H1 (cell line): Measurements from ENCODE around the gene TTC32. TPM values are rescaled to one million over a fixed set of nuclear protein-coding genes. Genes with fewer than 3 reads are reported as not detected.

Experiments used
- BCL11A ChIP-seq, 2 experiments: IDR thresholded peaks; one replicate each; pipeline ENCODE4 v1.6.1; 2011; ENCODE audit warnings: low read depth in 2 of 2, low read length in 2 of 2, mild to moderate bottlenecking in 2 of 2
- CHD2 ChIP-seq: IDR thresholded peaks from 2 replicates; pipeline ENCODE4 v1.6.1; 2012; ENCODE audit warnings: low read length, improper control_type of control experiment
- GTF2F1 ChIP-seq: IDR thresholded peaks from 2 replicates; pipeline ENCODE4 v1.6.1; 2012; ENCODE audit warnings: low read depth, low read length, improper control_type of control experiment, borderline replicate concordance
- HDAC6 ChIP-seq: IDR thresholded peaks from one replicate; pipeline ENCODE4 v1.7.1; 2012; ENCODE audit warnings: low read depth, mild to moderate bottlenecking, inconsistent platforms, low read length, moderate library complexity
- MAFK ChIP-seq: IDR thresholded peaks from 2 replicates; pipeline ENCODE4 v1.6.1; 2012; ENCODE audit warnings: low read depth, mild to moderate bottlenecking, improper control_type of control experiment, low read length
- TCF12 ChIP-seq: IDR thresholded peaks from 2 replicates; pipeline ENCODE4 v1.6.1; 2011; ENCODE audit warnings: low read depth, mild to moderate bottlenecking, low read length
- polyA plus RNA-seq, 7 experiments: library from polyadenylated mRNA; depleted of rRNA in 3 of 7; stranded (reverse) in 5 of 7; unstranded in 2 of 7; fragments of >200 nt in 5 of 7; fragments of 200-250 nt in 2 of 7; gene quantifications; 1 replicate in 5 of 7; 2 replicates in 1 of 7; 4 replicates in 1 of 7; pipeline versions ENCODE4 v1.2.1 to v1.2.3, GENCODE V29; 2011 to 2013; ENCODE audit warnings: missing spikeins in 2 of 7, mixed read lengths in 2 of 7
- total RNA-seq: library from RNA; stranded (reverse); fragmentation: NEBNext Ultra II Directional; extraction: Animal tissue kit (Norgen Biotek cat#: 25700); gene quantifications from 2 replicates; pipeline ENCODE4 v1.2.1, GENCODE V29; 2021

TTC32 gene
- total and polyA plus RNA-seq, 2 of the 8 experiments (the other 6 are each of a cell fraction or from before 2014, with no cell fraction given) = 6.8 to 8.7 TPM

- TF ChIP-seq CHD2 (no peak), MAFK (no peak), TCF12 (no peak), GTF2F1 (no peak), HDAC6 (no peak), BCL11A (IDR thresholded peaks at IDR 0.05; ENCODE audit: low read depth in 2 of 2, low read length in 2 of 2) (no peak)
These were observed 28.8 kb downstream of the TTC32 start (continued) for GRCh38 chr2:19873014-19873413.
